Loucy (cell line): Measurements from ENCODE around the gene BABAM2.

Source experiments
- H2AFZ ChIP-seq: fragments of 200-600 bp; sonication (generic); 2 replicates; pipeline ENCODE4 v1.6.0; 2016; ENCODE audit warnings: antibody characterized with exemption, mild to moderate bottlenecking, low read length, moderate library complexity
- H3F3A ChIP-seq: fragments of 200-600 bp; 2 replicates; pipeline ENCODE4 v1.6.0; 2016; ENCODE audit warnings: antibody characterized with exemption, low read depth, mild to moderate bottlenecking
- H3K27me3 ChIP-seq: fragments of 200-600 bp; sonication (generic); 2 replicates; pipeline ENCODE4 v1.6.1; 2014; ENCODE audit warnings: low read length, mild to moderate bottlenecking; ENCODE audit not compliant: insufficient read depth, poor library complexity, severe bottlenecking
- H3K36me3 ChIP-seq: fragments of 200-600 bp; sonication (generic); 2 replicates; pipeline ENCODE4 v1.6.1; 2016; ENCODE audit warnings: low read length; ENCODE audit not compliant: insufficient read depth
- H3K4me1 ChIP-seq: fragments of 200-600 bp; sonication (generic); 2 replicates; pipeline ENCODE4 v1.5.1; 2014; ENCODE audit warnings: low read length, mild to moderate bottlenecking; ENCODE audit not compliant: insufficient read depth, poor library complexity, severe bottlenecking
- H3K4me2 ChIP-seq: fragments of 200-600 bp; sonication (generic); 2 replicates; pipeline ENCODE4 v1.6.0; 2014; ENCODE audit warnings: antibody characterized with exemption, low read length, low read depth, mild to moderate bottlenecking; ENCODE audit not compliant: poor library complexity, severe bottlenecking
- H3K4me3 ChIP-seq: fragments of 200-600 bp; sonication (generic); 2 replicates; pipeline ENCODE4 v1.5.1; 2014; ENCODE audit warnings: low read length, mild to moderate bottlenecking, mixed read lengths; ENCODE audit not compliant: poor library complexity, severe bottlenecking
- H3K79me2 ChIP-seq: fragments of 200-600 bp; sonication (generic); 2 replicates; pipeline ENCODE4 v1.6.1; 2014; ENCODE audit warnings: low read length; ENCODE audit not compliant: insufficient read depth
- H3K9ac ChIP-seq: fragments of 200-600 bp; sonication (generic); 2 replicates; pipeline ENCODE4 v1.6.0; 2014; ENCODE audit warnings: mild to moderate bottlenecking, low read depth, low read length, moderate library complexity; ENCODE audit not compliant: poor library complexity, severe bottlenecking
- H3K9me2 ChIP-seq: fragments of 200-600 bp; sonication (generic); replicated peaks from 2 replicates; pipeline ENCODE4 v1.6.1; 2016; ENCODE audit warnings: low read depth, low read length, mixed read lengths
- H3K9me3 ChIP-seq: fragments of 200-600 bp; sonication (generic); 2 replicates; pipeline ENCODE4 v1.6.1; 2014; ENCODE audit warnings: mild to moderate bottlenecking, antibody characterized with exemption, low read length, low read depth; ENCODE audit not compliant: insufficient read depth
- H4K20me1 ChIP-seq: fragments of 200-600 bp; sonication (generic); 2 replicates; pipeline ENCODE4 v1.6.0; 2014; ENCODE audit warnings: antibody characterized with exemption, low read length, mild to moderate bottlenecking; ENCODE audit not compliant: insufficient read depth, poor library complexity, severe bottlenecking
- EZH2phosphoT487 ChIP-seq: fragments of 200-600 bp; IDR thresholded peaks from 2 replicates; pipeline ENCODE4 v1.6.1; 2018; ENCODE audit warnings: antibody characterized with exemption, mild to moderate bottlenecking, moderate library complexity, borderline replicate concordance
- TF ChIP-seq, protein P1 (sequence below): fragments of 200-600 bp; sonication (generic); conservative IDR thresholded peaks from 2 replicates; pipeline ENCODE4 v1.5.1; 2014; ENCODE audit warnings: mild to moderate bottlenecking, antibody characterized with exemption, low read length

BABAM2 gene

DNA sequence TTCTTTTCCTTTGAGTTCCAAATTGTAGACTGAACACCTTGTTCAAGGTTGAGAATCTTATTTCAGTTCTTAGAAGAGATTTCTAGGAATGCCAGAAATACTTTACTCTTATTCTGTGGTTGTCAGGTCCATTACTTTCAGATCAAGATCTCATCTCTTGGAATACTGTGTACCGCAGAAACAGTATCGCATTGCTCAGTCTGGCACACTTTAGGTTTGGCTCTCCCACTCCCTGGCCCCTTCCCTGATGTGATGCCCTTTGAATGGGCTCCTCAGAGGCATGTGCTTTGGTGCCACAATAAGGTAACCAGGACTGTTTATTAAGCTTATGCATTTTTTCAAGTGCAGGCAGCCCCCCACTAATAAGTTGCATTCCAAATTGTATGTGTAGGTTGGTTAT is 257.5 kb downstream of the BABAM2 start:
- no peaks in the 10 kb centered on the region for H4K20me1 ChIP-seq
- no peak overlapping the region for H3K9ac ChIP-seq
- no peaks in the 10 kb centered on the region for H3K4me1 ChIP-seq
- no peak overlapping the region for H3K4me3 ChIP-seq
- no peaks in the 10 kb centered on the region for H3K36me3 ChIP-seq
- TF ChIP-seq, protein P1, sequence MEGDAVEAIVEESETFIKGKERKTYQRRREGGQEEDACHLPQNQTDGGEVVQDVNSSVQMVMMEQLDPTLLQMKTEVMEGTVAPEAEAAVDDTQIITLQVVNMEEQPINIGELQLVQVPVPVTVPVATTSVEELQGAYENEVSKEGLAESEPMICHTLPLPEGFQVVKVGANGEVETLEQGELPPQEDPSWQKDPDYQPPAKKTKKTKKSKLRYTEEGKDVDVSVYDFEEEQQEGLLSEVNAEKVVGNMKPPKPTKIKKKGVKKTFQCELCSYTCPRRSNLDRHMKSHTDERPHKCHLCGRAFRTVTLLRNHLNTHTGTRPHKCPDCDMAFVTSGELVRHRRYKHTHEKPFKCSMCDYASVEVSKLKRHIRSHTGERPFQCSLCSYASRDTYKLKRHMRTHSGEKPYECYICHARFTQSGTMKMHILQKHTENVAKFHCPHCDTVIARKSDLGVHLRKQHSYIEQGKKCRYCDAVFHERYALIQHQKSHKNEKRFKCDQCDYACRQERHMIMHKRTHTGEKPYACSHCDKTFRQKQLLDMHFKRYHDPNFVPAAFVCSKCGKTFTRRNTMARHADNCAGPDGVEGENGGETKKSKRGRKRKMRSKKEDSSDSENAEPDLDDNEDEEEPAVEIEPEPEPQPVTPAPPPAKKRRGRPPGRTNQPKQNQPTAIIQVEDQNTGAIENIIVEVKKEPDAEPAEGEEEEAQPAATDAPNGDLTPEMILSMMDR: no peak
- TF ChIP-seq EZH2phosphoT487: no peak
- no peak overlapping the region for H2AFZ ChIP-seq
- no peaks in the 10 kb centered on the region for H3K79me2 ChIP-seq
- no peak overlapping the region for H3K4me2 ChIP-seq
- no peaks in the 10 kb centered on the region for H3F3A ChIP-seq
- no peaks in the 10 kb centered on the region for H3K9me3 ChIP-seq
- H3K27me3 ChIP-seq: no peaks in the 10 kb centered on the region
- no peaks in the 10 kb centered on the region for H3K9me2 ChIP-seq

DNA sequence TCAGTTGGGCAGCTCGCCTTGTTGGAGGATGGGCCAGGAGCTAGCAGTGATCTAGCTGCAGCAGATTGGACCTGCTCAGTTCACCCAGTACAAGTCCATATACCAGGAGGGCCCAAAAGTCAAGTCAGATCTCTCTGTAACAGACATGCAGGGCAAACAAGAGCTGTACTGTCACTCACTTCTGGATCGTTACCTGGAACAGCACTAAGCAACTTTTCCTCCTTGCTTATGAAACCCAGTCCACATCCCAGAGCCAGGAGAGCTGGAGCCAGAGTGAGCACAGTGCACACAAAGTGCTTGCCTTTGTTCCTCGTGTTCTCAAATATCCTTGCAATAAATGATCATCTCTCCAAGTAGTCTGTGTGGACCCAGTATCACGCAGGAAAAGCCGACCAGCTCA is 258.0 kb downstream of the BABAM2 start:
- TF ChIP-seq EZH2phosphoT487: no peak
- TF ChIP-seq, protein P1: no peak
- H2AFZ ChIP-seq: no peak overlapping the region
- H3K4me3 ChIP-seq: no peak overlapping the region
- H3K9ac ChIP-seq: no peak overlapping the region
- no peaks in the 10 kb centered on the region for H3F3A ChIP-seq
- H3K36me3 ChIP-seq: no peaks in the 10 kb centered on the region
- H3K27me3 ChIP-seq: no peaks in the 10 kb centered on the region
- no peaks in the 10 kb centered on the region for H3K9me2 ChIP-seq
- no peaks in the 10 kb centered on the region for H4K20me1 ChIP-seq
- no peaks in the 10 kb centered on the region for H3K4me1 ChIP-seq
- no peaks in the 10 kb centered on the region for H3K79me2 ChIP-seq
- no peaks in the 10 kb centered on the region for H3K9me3 ChIP-seq
- no peak overlapping the region for H3K4me2 ChIP-seq

DNA sequence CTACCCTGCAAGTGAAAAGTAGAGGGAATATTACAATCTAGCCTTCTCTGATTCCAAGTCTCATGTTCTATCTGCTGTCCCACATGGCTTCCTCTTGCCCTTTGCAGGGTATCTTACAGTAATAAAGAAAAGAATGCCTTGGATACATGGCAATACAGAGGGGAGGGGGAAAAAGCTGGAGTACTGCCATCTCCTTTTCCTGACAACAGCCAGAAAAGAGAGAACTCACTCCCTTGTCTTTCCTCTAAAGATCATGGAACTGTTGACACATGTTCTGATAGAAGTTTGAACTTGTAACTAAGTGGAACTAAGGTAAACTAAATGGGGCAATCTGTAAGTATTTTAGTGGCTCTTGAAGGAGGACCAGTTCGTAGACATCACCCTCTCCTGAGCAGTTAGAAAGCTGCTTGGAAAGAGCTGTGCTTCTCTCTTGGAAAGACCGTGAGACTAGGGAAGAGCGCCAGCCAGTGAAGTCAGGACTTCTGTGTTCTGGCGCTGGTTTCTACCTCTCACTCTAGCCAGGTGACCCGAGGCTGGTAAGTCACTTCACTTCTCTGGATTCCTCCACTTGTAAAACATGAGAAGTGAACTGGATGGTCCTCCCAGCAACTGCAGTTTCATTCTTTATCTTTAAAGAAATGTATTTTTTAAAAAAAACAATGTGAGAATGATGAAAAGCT is 259.8 kb downstream of the BABAM2 start:
- TF ChIP-seq, protein P1: no peak
- TF ChIP-seq EZH2phosphoT487: no peak
- Histone ChIP-seq H3K27me3 (no peaks in the 10 kb centered on the region), H3K79me2 (no peaks in the 10 kb centered on the region), H3K4me1 (no peaks in the 10 kb centered on the region), H4K20me1 (no peaks in the 10 kb centered on the region), H3K4me2 (no peak overlapping the region), H3K36me3 (no peaks in the 10 kb centered on the region), H3K9me2 (no peaks in the 10 kb centered on the region), H3K4me3 (no peak overlapping the region), H3F3A (no peaks in the 10 kb centered on the region), H3K9ac (no peak overlapping the region), H3K9me3 (no peaks in the 10 kb centered on the region), H2AFZ (no peak overlapping the region)
